Central memory CD4-positive, alpha-beta T cell (primary cell): ENCODE results near the gene SYN1.
"Not testable (repeated sequence)": the region's sequence is repeated elsewhere in the genome, so short reads cannot be mapped to it uniquely, and the experiment has no call there.

Source experiments
- DNase-seq: peaks from one replicate; pipeline ENCODE4 v3.0.0; 2022

SYN1 gene

GRCh38 chrX:47633689-47634590, 14.3 kb upstream of the SYN1 start:
- DNase-seq, result no peak

GRCh38 chrX:47632666-47633065, 13.0 kb upstream of the SYN1 start:
- no peak for DNase-seq

- no peak for DNase-seq
These were observed 12.0 kb upstream of the SYN1 start for GRCh38 chrX:47631676-47632075.

GRCh38 chrX:47629419-47630200, 10.0 kb upstream of the SYN1 start, which contains the start of gene CFP:
Gene CFP (minus strand): TSS chrX:47629930. CDS start chrX:47629844, 86 bp downstream.
- no peak for DNase-seq

GRCh38 chrX:47628982-47629381, 9.3 kb upstream of the SYN1 start:
- DNase-seq, result no peak

- no peak for DNase-seq
These were observed 5.7 kb upstream of the SYN1 start for GRCh38 chrX:47625365-47625764.

GRCh38 chrX:47623540-47624027, 3.9 kb upstream of the SYN1 start:
- peak; percentile 41 for DNase-seq

- no peak for DNase-seq
These were observed 2.2 kb upstream of the SYN1 start for GRCh38 chrX:47621851-47622250.

DNA sequence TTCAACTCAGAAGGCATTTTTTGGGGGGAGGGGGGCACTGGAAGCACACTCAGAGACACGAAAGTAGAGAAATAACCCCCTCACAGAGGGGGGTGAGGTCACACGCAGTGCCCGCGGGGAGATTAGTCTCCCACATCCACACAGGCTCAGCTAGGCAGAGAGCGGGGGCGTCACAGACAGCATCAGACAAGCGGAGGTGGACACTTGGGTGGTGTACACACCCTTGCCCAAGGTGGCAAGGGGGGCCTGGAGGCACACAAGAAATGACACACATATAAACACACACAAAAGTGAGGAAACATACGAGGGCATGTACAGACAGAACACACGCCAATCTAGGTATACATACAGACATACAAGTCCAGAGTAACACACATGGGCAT, 637 bp upstream of the SYN1 start:
- no peak for DNase-seq

GRCh38 chrX:47618923-47619485, 653 bp downstream of the SYN1 start:
- DNase-seq, result no peak

GRCh38 chrX:47614618-47615017, 5.0 kb downstream of the SYN1 start:
- DNase-seq, result no peak

GRCh38 chrX:47613082-47613481, 6.6 kb downstream of the SYN1 start:
- DNase-seq, result no peak

DNA sequence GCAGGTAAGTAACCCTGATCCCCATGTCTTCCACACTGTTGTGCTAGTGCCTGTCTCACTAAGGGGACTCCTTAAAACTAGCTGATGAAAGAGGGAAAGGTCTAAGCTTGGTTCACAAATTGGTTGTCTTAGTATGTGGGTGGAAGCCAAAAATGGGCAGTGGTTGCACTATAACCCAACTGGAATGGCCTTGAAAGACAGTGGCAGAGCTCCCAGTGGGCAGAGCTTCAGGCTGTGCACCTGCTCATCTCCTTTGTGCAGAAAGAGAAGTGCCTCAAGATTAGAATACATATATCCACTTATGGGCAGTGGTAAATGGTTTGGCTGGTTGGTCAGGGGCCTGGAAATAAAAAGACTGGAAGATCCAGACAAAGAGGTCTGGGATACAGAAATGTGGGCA, 7.2 kb downstream of the SYN1 start:
- no peak for DNase-seq

GRCh38 chrX:47611926-47612325, 7.7 kb downstream of the SYN1 start:
- no peak for DNase-seq

DNA sequence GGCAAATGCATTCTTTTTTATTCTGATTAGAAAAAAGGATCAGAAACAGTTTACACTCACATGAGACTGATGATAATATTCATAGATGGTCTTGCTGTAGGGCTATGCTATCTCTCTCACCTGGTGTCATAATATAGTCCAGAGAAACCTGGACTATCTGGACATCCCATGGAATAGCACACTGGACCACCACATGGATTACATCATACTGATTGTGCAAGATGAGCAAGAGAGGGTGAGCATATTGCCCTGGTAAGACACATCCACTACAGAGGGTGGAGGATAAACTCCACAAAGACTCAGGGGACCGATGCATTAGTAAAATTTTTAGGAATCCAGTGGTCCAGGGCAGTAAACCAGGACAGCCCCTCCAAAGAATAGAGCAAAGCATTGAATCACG, 8.2 kb downstream of the SYN1 start:
- no peak for DNase-seq

DNA sequence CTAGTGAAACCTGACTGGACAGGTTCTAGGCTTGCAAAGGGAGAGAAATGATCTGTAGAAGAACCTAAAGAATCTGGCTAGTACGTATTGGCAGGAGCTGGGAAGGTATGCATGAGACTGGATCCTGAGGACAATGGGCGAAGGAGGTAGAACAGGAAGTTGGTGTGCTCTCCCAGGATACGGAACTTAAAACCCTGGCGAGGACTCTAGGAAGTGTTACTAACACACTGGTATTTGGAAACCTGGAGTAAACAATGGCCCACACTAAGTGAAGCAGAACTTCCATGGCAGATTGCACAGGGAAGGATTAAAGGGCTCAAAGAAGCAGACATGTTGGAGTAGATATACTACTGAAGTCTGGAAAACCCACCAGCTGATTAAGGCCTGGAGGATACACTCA, 9.1 kb downstream of the SYN1 start:
- no peak for DNase-seq

DNA sequence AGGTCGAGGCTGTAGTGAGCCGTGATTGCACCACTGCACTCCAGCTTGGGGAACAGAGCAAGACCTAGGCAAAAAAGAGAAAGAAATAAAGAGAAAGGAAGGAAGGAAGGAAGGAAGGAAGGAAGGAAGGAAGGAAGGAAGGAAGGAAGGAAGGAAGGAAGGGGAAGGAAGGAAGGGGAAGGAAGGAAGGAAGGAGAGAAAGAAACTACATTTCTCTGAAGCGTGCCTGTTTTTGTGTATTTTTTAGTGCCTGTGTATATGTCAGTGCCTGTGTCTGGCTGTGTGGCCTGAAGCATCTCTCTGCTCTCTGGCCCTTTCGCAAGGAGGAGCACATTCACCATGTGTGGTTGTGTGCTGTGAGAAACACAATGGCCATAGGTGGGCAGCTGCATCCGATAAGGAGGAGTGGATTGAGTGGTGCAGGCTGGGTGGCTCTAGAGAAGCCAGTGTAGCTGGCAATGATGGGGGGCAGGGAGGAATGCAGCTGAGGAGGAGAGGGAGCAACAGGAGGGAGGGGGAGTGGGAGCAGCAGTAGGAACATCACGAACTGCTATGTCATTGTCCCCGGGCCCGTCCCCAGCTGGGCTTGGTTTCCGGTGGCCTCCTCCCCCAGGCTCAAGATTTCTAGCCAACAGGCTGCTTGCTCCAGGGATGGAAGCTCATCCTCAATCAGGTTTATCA, 11.4 kb downstream of the SYN1 start:
- DNase-seq, result no peak

DNA sequence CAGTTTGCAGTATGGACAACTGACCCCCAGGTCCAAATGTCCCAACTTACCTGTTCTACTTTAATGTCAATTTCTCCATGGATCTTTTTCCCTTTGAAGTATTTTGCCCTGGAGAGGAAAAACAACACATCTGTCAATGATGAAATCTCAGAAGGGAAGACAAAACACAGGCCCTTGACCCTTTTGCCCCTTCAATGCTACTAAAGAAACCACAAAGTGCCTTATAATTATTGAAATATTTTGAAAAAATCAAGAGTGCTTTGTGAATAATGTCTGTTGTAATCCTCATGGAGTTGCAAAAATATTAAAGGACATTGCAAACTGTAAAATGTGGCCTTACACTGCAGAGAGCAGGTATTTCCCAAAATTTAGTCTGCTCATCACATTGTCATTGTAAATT, 12.6 kb downstream of the SYN1 start:
- DNase-seq, result no peak

- no peak for DNase-seq
These were observed 14.6 kb downstream of the SYN1 start for GRCh38 chrX:47605024-47605423.

DNA sequence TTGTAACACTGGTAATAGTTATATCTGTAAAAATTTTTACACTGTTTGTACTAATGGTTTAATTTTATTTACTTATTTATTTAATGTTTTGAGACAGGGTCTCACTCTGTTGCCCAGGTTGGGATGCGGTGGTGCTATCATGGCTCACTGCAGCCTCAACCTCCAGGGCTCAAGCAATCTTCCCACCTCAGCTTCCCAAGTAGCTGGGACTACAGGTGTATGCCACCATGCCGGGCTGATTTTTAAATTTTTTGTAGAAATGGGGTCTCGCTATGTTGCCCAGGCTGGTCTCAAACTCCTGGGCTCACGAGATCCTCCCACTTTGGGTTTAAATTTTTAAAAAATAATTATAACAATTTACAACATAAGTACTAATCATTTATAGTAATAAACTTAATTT, 16.5 kb downstream of the SYN1 start:
- DNase-seq, result not testable (repeated sequence)

GRCh38 chrX:47597222-47597621, 22.4 kb downstream of the SYN1 start:
- DNase-seq, result no peak

- DNase-seq, result no peak
These were observed 23.4 kb downstream of the SYN1 start for GRCh38 chrX:47596256-47596655.

DNA sequence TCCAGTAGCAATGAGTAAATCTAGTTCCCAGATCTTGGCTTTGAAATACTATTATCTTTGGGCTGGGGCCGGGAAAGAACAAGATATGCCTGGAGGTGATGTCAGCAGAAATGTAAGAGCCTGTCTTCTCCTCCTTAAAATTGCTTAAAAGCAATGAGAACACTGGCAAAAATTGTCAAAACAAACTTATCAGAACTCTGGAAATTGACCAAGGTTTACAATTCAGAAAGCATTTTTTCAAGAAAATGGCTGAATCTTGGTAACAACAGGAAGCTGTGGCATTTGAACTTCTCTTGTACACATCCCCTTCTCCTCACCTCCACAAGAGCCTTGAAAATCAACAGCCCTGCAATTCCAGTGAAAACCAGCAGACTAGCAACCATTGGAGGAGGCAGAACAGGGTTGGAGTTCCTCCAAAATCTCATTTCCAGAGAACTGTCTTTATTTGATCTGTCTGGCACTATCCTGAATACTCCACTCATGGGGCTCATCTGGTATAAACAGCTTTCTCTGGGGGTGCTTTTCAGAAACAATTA, 23.9 kb downstream of the SYN1 start:
- DNase-seq, result no peak
